PFSK-1 (cell line): ENCODE data around the gene KCMF1.

Experiments used
- FOXP2 ChIP-seq: optimal IDR thresholded peaks from 2 replicates; pipeline ENCODE3; 2011; ENCODE audit warnings: borderline replicate concordance, control low read depth, inconsistent platforms; ENCODE audit not compliant: insufficient read depth; ENCODE audit errors: extremely low read length, extremely low read depth
- POLR2AphosphoS5 ChIP-seq: IDR thresholded peaks from 2 replicates; pipeline ENCODE4 v1.6.1; 2012; ENCODE audit warnings: low read depth, mild to moderate bottlenecking, control low read depth, low read length, moderate library complexity
- REST ChIP-seq, 2 experiments: IDR thresholded peaks; 2 replicates each; pipeline versions ENCODE4 v1.6.1 to v1.8.0; 2011 to 2012; ENCODE audit warnings: low read depth in 2 of 2, low read length in 2 of 2, control low read depth in 1 of 2, inconsistent platforms in 1 of 2, mild to moderate bottlenecking in 1 of 2, moderate library complexity in 1 of 2; ENCODE audit not compliant: insufficient read depth in 1 of 2
- SIN3A ChIP-seq: IDR thresholded peaks from 2 replicates; pipeline ENCODE4 v1.6.1; 2012; ENCODE audit warnings: mild to moderate bottlenecking, low read length, moderate library complexity, borderline replicate concordance; ENCODE audit not compliant: insufficient read depth
- TAF1 ChIP-seq: IDR thresholded peaks from 2 replicates; pipeline ENCODE4 v1.6.1; 2012; ENCODE audit warnings: low read length, control low read depth, borderline replicate concordance; ENCODE audit not compliant: insufficient read depth

KCMF1 gene

GRCh38 chr2:84980263-84980983 is 9.5 kb downstream of the KCMF1 start:
- TF ChIP-seq SIN3A (no peak), FOXP2 (no peak), POLR2AphosphoS5 (no peak), TAF1 (no peak), REST (IDR thresholded peaks at IDR 0.05; ENCODE audit: insufficient read depth in 1 of 2, low read depth in 2 of 2, low read length in 2 of 2) (no peak)

- no peak for TF ChIP-seq POLR2AphosphoS5
- no peak for TF ChIP-seq FOXP2
- TF ChIP-seq REST (IDR thresholded peaks at IDR 0.05; ENCODE audit: insufficient read depth in 1 of 2, low read depth in 2 of 2, low read length in 2 of 2) = no peak
- no peak for TF ChIP-seq SIN3A
- no peak for TF ChIP-seq TAF1
These were observed 15.1 kb downstream of the KCMF1 start for GRCh38 chr2:84986018-84986417.

GRCh38 chr2:84989422-84989821 is 18.5 kb downstream of the KCMF1 start:
- no peak for TF ChIP-seq SIN3A
- TF ChIP-seq FOXP2 = no peak
- no peak for TF ChIP-seq REST (IDR thresholded peaks at IDR 0.05; ENCODE audit: insufficient read depth in 1 of 2, low read depth in 2 of 2, low read length in 2 of 2)
- no peak for TF ChIP-seq POLR2AphosphoS5
- TF ChIP-seq TAF1 = no peak

- TF ChIP-seq REST (IDR thresholded peaks at IDR 0.05; ENCODE audit: insufficient read depth in 1 of 2, low read depth in 2 of 2, low read length in 2 of 2) (no peak), SIN3A (no peak), TAF1 (no peak)
These were observed 19.0 kb downstream of the KCMF1 start for GRCh38 chr2:84989927-84990326.
